Activated T-cell treated with anti-CD3 and anti-CD28 coated beads for 48 hours (primary cell): Measurements from ENCODE around the gene MBD3L4.
A peak's percentile ranks its signal among the peaks of the same experiment; 100 is the strongest.
"Not testable (repeated sequence)": the region's sequence is repeated elsewhere in the genome, so short reads cannot be mapped to it uniquely, and the experiment has no call there.

Experiments used
- DNase-seq: peaks from one replicate; pipeline ENCODE4 v3.0.0-alpha.2; 2020; ENCODE audit warnings: low read depth

MBD3L4 gene

DNA sequence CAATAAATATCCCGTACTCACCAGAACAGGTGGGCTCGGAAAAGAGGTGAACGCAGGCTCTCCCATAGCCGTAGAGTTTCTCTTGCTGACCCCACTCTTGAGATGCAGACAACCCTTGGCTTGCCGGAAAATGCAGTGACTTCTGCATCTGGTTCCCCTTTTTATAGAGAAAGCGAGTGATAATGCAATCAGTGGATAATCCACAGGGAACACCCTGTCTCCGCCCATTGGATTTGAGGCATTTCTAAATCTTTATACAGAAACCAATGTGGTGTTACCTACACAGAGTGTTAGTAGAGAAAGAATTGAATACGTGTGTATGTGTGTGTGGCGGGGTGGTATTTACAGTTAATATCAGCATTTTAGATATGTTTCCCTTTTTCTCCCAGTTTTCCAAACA is at the start of gene MBD3L4:
MBD3L4 (minus strand) TSS at position 101 of the 400 bp plus-strand sequence; CDS start at position 66, 35 bp downstream.
- not testable (repeated sequence) for DNase-seq

DNA sequence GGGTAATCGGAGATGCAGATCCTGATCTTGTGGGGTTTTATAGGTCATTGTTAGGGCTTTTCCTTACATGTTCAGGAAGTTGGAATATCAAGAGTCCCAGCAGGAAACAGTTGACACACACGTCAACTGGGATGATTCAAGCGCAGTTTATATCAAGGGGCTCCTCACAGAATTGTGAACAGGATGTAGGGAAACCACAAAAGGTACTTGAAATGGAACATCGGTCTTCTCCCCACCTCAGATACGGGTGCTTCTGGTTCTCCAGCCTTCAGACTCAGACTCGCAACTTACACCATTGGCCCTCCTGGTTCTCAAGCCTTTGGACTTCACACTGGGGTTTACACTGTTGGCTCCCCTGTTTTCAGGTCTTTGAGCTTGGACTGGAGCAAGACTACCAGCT is 49.0 kb upstream of the MBD3L4 start:
- DNase-seq = no peak

DNA sequence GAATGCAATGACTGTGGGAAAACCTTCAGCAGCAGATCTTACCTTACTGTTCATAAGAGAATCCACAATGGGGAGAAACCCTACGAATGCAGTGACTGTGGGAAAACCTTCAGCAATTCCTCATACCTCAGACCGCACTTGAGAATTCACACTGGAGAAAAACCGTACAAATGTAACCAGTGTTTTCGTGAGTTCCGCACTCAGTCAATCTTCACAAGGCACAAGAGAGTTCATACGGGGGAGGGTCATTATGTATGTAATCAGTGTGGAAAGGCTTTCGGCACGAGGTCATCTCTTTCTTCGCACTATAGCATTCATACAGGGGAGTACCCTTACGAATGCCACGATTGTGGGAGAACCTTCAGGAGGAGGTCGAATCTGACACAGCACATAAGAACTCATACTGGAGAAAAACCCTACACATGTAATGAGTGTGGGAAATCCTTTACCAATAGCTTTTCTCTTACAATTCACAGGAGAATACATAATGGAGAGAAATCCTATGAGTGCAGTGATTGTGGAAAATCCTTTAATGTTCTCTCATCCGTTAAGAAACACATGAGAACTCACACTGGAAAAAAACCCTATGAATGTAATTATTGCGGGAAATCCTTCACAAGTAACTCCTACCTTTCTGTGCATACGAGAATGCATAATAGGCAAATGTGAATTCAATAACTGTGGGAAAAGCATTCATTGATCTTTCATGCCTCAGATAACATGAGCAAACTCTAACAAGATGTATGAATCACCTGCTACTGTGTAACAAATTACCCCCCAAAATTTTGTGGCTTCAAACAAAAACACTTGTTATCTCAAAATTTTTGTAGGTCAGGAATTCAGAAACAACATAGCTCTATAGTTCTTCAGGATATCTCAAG is 43.3 kb upstream of the MBD3L4 start:
- DNase-seq = no peak

DNA sequence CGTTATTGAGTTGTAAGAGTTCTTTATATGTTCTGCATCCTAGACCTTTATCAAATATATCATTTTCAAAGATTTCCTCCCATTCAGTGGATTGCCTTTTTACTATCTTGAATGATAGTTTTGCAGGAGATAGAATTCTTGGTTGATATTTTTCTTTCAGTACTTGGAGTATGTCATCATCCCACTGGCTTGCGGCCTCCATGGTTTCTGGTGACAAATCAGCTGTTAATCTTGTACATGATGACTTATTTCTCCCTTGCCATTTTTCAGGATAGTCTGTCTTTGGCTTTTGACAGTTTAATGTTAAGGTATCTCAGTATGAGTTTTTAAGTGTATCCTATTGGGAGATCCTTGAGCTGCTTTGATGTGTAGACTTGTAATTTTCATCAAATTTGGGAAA is 38.0 kb upstream of the MBD3L4 start:
- DNase-seq = no peak

DNA sequence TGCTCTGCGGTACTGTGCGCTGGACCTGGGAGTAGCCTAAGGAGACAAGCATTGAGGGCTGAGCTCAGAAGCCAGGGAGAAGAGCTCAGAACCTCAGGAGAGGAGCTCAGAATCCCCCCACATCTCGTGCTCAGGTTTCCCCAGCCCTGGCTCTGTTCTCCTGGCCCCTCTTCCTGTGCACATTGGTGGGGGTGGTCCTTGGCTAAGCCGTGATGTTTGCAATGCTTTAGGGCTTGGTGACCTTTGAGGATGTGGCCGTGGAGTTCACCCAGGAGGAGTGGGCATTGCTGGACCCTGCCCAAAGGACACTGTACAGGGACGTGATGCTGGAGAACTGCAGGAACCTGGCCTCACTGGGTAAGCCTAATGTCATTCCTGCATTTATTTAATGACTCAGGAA is 36.2 kb upstream of the MBD3L4 start:
- no peak for DNase-seq

DNA sequence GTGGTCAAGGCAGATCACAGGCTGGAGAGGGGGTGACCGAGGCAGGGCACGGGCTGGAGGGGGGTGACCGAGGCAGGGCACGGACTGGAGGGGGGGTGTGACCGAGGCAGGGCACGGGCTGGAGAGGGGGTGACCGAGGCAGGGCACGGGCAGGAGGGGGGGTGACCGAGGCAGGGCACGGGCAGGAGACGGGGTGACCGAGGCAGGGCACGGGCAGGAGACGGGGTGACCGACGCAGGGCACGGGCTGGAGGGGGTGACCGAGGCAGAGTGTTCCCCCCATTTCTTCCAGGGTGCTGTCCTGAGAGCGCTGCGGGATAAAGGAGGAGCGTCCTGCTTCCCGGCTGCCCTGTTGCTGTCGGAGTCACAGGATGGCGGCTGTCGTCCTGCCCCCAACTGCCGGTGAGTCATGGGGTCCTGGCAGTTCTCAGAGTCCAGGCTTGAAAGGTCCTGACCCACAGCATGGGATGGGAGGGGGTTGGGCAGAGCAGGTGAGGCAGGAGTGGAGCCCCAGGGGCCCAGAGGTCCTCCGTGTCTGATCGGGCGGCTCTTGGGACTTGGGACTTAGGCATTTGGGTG is 34.8 kb upstream of the MBD3L4 start:
- DNase-seq = no peak

DNA sequence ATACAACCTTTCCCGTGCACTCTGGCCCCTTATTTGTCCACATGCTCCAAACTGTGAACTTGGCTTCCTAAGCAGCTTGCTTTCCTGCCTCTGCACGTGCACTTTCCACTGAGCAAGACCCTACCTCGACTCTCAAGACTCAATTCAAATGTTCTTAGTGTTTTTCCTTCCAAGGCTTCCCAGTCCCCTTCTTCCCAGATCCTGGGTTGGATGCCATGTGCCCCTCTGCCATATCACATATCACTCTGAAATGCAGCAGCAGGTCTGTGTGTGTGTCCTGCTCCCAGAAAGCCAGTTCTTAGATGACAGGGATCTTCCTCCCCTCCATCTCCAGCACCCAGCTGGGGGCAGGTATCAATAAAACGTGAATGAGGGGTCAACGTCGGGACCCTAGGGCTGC is 32.6 kb upstream of the MBD3L4 start:
- DNase-seq = no peak

DNA sequence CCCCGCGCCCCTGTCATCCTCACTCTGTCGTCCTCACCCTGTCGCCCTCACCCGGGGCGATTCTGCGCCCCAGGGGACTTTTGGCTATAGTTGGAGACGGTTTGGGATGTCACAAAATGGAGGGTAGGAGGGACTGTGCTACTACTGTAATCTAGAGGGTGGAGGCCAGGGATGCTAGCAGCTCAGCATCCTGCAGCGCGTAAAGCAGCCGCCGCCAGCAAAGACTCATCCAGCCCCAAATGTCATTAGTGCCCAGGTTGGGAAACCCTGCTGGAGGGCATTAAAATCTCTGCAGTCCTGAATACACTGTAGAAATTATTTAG is 29.9 kb upstream of the MBD3L4 start:
- no peak for DNase-seq

DNA sequence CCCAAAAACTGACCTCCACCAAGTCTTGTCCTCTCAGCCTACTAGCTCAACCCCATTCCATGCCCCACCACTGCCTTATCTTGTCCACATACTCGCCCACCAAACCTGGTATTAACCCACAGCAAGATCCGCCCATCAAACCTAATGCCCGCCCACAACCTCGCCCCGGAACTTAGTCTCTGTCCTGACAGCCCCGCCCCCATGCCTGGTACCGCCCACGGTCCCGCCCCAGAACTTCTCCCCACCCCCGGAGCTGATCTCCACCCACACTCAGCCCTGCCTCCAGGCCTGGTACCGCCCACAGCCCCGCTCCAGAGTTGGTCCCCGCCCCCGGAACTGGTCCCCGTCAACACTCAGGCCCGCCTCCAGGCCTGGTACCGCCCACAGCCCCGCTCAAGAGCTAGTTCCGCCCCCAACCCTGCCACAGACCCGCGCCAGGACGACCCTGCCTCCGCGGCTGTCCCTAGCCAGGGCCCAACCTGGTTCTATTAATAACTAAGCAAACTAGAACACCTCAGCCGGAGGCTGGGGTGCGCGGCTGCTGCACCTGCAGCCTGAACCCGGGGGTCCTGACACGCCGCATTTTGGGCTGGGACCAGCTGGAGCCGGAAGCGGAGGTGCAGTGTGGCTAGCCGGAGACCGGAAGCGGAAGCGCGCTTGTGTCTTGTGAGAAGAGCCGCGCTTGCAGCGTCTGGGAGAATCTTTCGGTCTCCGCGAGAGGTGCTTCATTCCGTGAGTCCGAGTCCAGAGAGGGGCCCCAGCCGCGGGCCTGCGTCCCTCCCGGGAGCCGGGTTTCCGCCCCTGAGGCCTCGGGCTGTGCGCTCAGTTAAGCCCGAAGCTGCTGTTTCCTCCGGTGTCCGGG is 29.3 kb upstream of the MBD3L4 start, which contains the start of gene ZNF557:
ZNF557 (plus strand) TSS at position 662 of the 862 bp plus-strand sequence. CDS start 5,372 bp downstream, outside the sequence.
- DNase-seq = peak; percentile 95

DNA sequence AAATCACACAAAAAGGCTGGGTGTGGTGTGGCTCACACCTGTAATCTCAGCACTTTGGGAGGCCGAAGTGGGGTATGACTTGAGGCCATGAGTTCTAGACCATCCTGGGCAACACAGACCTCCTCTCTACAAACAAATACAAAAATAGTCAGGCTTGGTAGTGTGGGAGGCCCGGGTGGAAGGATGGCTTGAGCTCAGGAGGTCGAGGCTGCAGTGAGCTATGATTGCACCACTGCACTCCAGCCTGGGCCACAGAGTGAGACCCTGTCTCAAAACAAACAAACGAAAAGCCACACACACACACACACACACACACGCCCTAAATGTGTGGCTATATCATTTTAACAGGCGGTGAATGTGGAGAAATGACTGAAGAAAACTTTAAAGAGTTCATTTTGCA is 28.6 kb upstream of the MBD3L4 start:
- DNase-seq = no peak

DNA sequence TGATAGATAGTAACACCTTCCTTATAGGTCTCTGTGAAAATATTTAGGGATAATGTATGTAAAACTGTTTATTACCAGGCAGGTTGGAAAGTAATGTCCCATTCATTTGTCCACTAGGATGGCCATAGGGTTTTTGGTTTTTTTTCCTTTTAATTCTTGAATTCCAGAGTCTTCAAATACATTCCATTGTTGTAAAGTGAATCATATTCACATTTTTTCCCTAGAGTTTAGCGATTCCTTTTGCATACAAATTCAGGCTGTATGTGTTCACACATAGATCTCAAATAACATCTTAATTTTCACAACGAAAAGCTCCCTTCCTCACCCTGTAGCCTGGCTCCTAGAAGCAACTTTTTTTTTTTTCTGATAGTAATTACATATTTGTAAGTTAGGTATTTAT is 27.7 kb upstream of the MBD3L4 start:
- DNase-seq = no peak

DNA sequence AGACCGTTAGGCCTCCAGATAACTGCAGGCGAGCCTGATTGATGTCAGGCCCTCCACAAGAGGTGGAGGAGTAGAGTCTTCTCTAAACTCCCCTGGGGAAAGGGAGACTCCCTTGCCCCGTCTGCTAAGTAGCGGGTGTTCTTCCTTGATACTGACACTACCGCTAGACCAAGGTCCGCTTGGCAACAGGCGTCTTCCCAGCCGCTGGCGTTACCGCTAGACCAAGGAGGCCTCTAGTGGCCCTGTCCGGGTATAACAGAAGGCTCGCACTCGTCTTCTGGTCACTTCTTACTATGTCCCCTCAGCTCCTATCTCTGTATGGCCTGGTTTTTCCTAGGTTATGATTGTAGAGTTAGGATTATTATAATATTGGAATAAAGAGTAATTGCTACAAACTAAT is 27.1 kb upstream of the MBD3L4 start:
- not testable (repeated sequence) for DNase-seq

DNA sequence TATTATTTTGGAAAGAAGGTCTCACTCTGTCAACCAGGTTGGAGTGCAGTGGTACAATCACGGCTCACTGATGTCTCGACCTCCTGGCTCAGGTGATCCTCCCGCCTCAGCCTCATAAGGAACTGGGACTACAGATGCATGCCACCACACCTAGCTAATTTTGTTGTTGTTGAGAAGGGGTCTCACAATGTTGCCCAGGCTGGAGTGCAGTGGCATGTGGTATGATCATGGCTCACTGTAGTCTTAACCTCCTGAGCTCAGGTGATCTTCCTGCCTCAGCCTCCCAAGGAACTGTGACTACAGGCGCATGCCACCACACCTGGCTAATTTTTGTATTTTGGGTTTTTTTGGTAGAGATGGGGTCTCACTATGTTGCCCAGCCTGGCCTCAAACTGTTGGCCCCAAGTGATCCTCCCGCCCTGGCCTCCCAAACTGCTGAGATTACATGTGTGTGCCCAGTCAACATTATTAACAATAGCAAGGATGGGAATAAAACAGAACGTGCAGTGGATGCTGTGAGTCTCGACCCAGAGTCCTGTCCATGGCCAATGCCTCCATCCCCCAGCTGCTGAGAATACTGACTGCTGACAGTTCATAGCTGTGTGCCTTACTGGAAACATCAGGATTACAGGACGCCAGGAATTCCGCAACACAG is 23.9 kb upstream of the MBD3L4 start:
- DNase-seq = no peak

DNA sequence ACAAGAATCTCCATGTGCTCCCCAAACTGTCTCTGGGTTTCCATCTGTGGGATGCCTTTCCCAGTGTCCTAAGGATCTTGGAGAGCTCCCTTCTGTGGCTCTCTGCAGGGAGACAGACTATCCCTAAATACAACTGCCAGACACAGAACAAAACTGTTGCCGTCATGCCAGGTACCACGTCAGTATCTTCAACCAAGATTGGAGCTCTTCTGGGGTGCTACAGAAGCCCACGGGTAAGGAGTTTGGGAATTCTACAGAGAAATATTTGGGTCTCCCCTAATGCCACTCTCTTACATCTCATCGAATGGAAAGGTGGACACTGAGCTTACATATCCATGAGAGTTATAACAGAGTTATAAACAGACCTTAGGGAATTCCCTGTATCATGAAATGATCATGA is 23.4 kb upstream of the MBD3L4 start:
- no peak for DNase-seq

DNA sequence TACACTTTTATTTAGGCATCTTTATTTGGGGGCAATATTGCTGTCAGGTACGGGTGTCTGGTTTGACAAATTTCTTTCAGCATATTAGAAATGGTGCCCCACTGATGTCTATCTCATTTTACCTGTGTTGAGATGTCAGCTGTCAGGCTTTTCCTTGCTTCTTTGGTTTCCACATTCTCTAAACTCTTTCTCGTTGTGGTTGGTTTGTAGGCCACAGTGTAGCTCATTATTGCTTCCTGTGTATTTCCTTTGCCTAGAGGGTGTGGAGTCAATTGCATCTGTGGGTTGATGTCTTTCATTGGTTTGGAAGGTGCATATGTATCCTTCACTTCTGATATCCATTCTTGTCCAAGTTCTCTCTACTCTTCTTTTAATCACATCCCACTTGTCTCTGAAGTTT is 20.0 kb upstream of the MBD3L4 start:
- DNase-seq = not testable (repeated sequence)

DNA sequence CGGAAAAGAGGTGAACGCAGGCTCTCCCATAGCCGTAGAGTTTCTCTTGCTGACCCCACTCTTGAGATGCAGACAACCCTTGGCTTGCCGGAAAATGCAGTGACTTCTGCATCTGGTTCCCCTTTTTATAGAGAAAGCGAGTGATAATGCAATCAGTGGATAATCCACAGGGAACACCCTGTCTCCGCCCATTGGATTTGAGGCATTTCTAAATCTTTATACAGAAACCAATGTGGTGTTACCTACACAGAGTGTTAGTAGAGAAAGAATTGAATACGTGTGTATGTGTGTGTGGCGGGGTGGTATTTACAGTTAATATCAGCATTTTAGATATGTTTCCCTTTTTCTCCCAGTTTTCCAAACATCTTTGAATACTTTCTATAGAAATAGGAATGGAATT is 18.6 kb upstream of the MBD3L4 start, which contains the start of gene MBD3L3:
MBD3L3 (minus strand) TSS at position 101 of the 400 bp plus-strand sequence; CDS start at position 30, 71 bp downstream.
- DNase-seq = not testable (repeated sequence)

DNA sequence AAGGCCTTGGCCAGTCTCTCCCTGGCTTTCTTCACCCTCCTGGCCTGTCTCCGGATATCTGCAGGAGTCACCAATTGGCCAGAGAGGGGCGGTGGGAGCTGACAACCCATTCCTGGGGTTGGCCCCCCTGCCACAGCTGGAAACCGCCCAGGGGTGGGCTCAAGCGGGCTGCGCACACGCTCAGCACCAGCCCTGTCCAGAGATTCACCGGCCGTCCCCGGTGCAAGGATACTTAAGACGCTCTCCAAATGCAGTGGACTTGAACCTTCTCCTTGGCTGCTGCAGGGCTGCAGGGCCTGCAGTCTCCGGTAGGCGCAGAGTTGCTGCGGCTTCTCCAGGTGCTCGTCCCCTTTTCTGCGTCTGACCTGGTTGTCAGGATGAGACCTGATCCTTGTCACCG is 16.4 kb upstream of the MBD3L4 start:
- DNase-seq = not testable (repeated sequence)

DNA sequence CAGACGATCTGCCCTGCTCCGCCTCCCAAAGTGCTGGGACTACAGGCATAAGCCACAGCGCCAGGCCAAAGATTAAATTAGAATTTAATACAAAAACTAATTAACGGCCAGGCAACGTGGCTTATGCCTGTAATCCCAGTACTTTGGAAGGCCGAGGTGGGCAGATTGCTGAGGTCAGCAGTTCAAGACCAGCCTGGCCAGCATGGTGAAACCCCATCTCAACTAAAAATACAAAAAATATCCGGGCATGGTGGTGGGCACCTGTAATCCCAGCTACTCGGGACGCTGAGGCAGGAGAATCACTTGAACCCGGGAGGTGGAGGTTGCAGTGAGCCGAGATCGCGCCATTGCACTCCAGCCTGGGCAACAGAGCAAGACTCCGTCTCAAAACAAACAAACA is 15.7 kb upstream of the MBD3L4 start:
- DNase-seq = not testable (repeated sequence)

DNA sequence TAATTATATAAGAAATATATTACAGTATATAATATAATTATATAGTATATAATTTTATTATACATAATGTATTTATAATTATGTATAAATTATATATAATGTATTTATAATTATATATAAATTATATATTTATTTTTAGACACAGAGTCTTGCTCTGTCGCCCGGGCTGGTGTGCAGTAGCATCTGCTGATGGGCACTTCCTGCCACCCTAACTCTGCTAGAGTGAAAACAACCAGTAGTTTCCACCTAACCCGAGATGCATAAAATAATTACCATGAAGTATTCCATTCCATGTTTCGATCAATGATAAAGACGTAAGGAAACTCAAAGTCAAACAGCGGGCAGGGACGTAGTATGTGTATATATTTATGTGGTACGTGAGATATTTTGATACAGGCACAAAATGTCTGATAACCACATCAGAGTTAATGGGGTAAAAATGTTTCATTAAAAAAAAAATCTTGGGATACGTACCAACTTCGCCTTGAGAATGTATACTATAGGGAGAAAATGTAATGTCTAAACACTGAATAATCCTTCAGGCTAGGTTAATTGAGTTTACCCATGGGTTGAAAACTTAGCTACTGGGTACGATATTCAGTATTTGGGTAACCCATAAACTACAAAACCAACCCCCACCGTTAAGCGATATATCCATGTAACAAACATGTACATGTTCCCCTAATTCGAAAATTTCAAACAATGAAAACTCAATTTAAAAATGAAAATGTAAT is 14.8 kb upstream of the MBD3L4 start:
- DNase-seq = not testable (repeated sequence)

DNA sequence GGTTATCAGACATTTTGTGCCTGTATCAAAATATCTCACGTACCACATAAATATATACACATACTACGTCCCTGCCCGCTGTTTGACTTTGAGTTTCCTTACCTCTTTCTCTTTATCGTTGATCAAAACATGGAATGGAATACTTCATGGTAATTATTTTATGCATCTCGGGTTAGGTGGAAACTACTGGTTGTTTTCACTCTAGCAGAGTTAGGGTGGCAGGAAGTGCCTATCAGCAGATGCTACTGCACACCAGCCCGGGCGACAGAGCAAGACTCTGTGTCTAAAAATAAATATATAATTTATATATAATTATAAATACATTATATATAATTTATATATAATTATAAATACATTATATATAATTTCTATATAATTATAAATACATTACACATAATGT is 12.9 kb upstream of the MBD3L4 start:
- DNase-seq = not testable (repeated sequence)

DNA sequence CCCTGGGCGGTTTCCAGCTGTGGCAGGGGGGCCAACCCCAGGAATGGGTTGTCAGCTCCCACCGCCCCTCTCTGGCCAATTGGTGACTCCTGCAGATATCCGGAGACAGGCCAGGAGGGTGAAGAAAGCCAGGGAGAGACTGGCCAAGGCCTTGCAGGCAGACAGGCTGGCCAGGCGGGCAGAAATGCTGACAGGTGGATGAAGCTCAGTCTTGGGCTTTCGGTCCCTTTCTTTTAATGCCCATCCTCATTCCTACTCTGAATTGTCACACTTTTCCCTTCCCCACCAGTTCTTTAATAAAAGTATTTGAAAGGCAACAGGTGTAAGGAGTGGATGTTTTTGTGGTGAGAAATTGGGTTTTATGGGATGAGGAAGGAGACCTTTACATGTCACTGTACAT is 11.4 kb upstream of the MBD3L4 start:
- not testable (repeated sequence) for DNase-seq
